ENCODE measurements around the gene GALR2. TPM values are rescaled to one million over a fixed set of nuclear protein-coding genes. Genes with fewer than 3 reads are reported as not detected.
"Not testable (repeated sequence)": the region's sequence is repeated elsewhere in the genome, so short reads cannot be mapped to it uniquely, and the experiment has no call there.

GALR2 gene
- total RNA-seq, 1 donor from 2014 or later = not detected

DNA sequence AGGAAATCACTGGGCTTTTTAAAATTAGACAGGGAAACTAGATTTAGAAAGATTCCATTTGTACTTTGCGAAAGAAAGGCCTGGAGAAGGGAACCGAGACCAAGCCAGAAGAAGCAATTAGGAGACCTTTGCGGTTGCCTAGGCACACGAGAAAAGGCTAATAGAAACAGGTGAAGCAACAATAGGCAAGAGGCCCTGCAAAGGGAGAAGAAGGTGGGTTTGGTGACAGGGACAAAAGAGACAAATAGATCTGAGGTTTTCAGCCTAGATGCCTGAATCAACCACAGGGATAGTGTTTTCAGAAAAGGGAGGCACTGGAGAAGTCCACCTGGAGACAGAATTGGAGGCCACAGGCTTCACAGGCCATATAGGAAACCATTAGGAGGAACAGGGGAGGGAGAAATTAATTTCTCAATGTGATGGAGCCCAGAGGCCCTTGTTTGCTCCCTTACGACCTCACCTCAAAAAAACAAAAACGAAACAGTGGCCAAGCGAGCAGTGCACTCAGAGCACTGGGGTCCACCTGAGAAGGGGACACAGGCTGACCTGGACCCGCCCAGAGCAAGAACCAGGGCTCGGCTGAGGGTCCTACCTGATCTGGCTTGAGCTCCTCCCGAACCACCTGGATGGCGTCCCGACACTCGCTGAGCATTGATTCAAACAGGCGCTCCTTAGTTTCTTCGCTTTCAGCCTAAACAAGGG lies 24.6 kb upstream of the GALR2 start:
- no peak for DNase-seq (ENCODE audit: low spot score)

DNA sequence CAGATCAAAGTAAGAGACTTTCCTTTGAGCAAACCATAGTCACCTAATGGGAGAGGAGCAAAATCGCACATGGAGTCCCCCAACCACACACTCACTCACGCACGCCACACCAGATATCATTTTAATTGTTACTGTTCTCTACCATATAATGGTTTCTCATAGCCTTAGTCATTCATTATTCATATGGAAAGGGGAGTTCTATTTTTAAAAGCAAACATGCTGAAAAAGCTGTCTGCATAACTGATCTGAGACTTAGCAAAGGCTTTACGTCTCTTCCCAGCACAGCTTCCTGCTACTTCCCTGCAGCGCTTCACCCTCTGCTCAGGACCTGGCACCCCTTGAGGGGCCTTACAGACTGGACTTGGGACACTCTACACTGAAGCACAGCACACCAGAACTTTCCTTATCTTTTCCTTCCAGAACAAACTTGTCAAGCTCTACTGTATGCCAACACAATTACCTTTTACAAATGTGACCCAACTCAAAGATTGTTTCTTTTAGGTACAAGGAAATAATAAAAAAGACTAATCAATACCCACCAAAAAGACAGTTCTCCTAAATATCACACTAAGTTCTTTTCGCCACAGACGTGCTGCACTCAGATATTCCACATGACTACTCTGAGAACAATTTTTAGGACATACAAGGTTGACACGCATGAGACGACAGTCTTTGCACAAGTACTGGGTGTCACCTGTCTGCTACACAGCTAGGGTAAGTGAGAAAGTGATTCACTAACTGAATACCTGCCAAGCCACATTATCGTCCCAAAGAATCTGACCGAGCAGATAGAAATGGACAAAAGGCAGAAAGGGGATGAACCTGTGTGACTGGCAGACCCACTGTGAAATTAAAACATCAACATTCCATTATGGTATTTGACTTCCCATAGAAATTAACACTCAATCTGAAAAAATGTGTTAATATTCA lies 23.8 kb upstream of the GALR2 start:
- no peak for DNase-seq (ENCODE audit: low spot score)

DNA sequence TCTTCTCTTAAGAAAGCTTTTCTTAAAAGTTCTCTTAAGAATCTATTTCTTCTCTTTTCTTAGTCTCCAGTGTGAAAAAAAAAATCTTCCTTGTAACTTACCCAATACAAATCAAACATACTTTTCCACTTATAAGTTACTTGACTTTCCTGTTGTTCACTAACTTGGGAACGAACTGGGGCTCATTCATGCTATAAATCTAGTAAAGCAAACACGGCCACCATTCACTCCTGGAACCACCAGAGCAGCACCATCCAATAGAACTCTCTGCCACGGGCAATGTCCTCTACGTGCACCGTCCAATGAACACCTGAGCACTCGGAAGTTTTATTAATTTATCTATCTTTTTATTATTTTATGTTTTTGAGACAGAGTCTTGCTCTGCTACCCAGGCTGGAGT lies 23.0 kb upstream of the GALR2 start:
- no peak for DNase-seq (ENCODE audit: low spot score)

DNA sequence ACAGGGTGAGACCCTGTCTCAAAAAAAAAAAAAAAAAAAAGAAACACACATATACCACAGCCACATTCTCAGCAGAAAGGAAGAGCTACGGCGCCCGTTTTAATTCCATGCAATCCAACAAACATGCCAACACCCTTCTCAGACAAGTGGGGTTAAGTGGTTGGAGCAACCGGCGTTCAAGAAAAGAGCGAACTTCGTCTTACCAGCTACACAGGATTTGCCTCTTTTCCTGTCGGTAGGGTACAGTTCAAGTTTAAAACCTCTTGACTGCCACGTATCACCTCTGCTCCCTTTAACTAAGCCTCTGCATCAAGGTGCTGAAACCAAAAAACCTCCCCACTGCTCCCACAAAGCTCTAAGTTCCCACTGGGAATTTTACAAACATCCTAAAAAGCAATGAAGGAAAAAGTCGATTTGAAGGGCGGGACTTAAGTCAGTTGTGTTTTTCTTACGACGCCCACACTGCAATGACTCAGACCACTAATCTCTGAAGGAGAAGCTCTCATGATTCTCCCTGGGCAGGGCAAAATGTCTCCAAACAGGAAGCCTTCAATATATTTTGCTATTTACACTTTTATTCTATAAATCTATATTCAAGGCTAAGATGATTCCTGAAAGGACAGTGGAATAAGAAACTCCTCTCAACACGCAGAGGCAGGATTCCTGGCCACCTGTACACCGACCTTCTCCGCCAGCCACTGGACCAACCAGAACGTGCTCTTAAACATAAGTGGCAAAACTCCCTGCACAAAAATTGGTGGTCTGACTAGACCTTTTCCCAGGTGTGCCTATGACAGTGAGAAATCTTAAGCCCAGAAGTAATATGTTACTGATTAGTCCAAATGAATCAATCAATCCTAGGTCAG lies 21.1 kb upstream of the GALR2 start:
- DNase-seq (ENCODE audit: low spot score) = no peak

DNA sequence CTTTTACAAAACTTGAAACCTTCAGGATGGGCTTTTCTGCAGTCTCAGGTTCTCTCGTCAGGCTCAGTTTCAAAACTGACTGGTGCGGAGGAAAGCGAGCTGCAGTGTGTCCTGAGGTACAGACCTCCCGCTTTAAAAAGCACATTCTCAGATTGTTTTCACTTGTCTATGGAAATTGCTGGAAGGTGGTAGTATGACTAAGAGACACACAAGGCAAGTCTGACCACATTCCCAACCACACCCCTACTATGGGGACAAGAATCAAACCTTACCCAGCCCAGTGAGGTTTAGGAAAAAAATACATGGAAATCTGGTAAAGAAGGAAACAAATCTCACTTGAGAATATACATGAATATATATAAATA lies 20.5 kb upstream of the GALR2 start:
- no peak for DNase-seq (ENCODE audit: low spot score)

DNA sequence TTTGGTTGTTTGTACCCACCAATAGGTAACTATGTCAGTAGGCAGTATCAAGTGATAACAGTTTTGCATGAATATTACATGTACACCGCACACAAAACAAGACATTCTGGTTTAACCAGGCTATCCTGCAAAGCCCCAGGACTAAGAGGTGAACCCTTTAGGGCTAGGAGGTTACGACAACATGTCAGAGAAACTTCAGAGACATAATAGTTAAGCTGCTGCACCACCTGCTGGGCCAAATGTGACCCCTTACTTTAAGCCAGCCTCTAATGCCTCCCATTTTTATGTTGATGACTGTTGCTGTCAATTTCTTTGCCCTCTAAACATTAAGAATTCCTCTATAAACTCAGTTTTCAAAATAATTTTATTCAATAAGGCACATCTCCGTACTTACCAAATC lies 17.7 kb upstream of the GALR2 start:
- DNase-seq (ENCODE audit: low spot score) = no peak

DNA sequence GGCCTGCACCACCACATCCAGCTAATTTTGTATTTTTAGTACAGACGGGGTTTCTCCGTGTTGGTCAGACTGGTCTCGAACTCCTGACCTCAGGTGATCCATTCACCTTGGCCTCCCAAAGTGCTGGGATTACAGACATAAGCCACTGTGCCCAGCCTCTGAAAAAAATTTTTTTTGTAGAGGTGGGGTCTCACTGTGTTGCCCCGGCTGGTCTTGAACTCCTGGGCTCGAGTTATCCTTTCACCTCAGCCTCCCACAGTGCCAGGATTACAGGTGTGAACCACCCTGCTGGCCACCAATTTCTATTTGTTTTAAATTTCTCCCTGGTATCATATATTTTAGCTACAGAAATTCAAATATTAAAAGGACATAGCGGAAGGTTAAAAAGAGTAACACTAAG lies 16.3 kb upstream of the GALR2 start:
- DNase-seq (ENCODE audit: low spot score) = not testable (repeated sequence)

DNA sequence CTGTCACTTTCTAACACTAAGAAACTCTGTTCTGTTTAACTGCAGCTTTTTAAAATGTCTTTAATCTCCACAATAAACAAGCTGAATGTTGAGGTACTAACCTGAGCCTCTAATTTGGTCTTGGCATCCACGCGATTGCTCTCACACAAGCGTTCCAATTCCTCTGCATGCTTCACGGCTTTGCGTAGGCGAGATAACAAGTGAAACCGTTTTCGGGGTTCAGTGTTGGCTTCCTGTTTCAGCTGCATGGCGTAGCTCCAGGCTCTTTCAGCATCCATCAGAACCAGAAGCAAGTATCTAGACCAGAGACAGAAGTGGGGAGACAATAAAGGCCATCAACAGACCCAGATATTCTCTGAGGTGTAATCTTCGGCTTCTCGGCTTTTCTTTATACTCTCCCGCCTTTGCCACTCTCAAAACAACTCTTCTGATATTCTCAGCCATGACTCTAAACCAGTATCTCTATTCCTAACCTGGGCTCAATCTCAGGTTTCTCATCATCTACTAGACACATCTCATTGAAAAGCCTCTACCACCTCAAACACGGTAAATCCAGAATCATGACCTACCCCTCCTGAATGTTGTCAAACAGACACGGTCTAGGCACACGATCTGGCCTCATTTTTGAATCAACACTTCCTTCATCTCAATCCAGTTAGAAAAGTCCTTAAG lies 10.6 kb upstream of the GALR2 start:
- no peak for DNase-seq (ENCODE audit: low spot score)

DNA sequence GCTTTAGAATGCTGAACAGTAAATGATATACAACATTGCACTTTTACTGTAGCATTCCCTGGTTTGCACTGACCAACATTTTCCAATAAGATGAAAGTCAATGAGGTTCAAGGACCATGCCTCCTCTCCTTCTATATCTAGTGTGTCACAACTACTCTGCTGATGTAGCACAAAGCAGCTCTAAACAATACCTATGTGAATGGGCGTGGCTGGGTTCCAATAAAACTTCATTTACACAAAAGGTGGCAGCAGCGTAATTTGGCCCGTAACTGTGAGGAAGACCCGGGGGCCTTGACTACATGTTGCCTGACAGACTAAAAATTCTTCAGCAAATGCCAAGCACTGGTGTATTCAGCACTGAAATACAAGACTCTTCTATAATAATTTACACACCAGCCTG lies 8.8 kb upstream of the GALR2 start:
- no peak for DNase-seq (ENCODE audit: low spot score)

DNA sequence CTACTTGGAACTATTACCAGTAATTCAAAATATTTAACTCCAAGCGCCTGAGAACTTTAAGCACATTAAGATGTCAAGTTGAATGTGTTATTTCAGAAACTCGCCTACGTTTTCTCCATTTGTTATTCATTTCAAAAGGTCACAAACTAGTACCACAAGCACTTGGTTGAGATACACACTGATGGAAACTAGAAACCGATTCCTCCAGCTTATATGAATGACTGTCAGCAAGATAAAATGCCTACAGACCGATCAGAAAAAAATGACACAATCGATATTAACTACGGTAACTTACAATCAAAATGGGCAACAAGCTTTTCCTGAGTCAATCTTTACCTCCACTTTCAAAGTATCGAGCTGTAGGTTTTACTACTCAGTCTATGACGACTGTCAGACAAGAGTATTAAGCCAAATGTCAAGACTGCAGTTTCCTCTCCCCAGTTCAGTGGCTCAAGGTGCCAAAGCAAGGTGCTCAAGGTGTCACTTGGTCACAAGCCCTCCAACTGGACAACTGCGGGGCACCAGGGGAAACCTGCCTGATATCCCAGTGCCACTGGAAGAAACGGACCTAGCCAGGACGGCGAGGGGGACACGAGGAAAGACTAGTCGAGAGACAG lies 2.9 kb upstream of the GALR2 start:
- no peak for DNase-seq (ENCODE audit: low spot score)

DNA sequence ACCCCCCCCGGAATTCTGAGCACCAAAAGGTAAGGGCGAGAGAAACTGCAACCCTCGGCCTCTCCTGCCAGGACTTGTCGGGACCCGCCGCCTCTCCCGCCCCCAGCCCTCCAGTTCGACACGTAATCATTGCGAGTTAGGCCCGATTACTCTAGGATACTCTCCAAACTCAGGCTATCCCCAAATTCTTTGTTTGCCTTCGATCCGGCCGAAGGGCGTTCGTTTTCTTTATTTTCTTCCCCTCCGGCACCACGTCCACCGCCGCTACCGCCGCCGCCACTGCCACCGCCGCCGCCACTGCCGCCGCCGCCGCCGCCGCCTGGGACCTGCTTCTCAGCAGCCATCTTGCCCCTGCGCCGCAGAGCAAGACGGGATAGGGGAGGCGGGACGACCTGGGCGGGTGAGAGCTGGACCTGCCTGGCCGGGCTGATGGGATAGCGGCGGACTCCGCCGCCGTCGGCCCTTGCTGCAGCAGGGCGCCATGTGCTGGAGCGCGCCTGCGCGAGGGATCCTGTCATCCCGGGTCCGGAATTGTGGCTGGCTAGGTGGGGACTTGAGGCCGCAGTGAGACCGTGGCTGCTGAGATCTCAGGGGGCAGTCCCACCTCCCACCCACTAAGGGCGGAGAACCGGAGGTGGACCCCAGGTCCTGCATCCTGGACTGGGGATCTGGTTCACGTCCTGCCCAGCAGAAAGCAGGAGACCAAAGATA lies 2.3 kb upstream of the GALR2 start, which contains the start of gene SRP68:
TSS of gene SRP68 (minus strand) at position 370 of the 711 bp plus-strand sequence. CDS start at position 344, 26 bp downstream.
- DNase-seq (ENCODE audit: low spot score) = peak; percentile 97

DNA sequence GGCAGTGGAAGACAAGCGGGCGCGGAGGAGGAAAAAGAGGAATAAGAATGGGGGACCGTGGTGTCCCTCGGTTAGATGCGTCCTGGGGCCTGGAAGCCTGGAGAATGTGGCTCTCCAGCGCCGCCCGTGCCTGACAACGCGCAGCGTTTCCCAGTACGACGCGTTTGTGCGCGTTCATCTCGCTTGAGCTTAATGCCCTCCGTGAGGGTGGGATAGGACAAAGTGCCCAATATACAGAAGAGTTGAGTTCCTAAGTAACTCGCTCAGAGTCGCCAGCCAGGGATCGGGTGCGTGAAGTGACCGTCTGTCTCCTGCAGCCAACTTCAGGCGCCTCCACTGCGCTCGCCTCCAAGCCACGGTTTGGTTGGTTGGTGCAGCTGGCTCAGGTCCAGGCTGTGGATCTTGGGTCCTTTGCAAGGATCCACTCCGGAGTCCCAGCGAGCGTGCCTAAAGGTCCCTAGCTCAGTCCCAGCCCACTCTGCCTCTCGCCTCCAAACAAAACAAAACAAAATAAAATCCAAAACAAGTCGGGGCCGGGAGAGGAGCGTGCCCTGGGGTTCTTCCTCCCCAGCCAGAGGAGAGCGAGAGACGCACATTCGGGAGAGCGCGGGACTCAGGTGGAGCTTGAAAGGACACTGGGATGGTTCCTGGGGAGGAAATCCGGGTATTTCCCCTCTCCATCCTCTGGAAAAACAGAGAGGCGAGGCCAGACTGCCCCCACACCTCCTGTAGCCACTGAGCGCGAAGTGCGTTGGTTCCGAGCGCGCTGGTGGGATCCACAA lies 974 bp downstream of the GALR2 start:
- peak; percentile 87 for DNase-seq (ENCODE audit: low spot score)

DNA sequence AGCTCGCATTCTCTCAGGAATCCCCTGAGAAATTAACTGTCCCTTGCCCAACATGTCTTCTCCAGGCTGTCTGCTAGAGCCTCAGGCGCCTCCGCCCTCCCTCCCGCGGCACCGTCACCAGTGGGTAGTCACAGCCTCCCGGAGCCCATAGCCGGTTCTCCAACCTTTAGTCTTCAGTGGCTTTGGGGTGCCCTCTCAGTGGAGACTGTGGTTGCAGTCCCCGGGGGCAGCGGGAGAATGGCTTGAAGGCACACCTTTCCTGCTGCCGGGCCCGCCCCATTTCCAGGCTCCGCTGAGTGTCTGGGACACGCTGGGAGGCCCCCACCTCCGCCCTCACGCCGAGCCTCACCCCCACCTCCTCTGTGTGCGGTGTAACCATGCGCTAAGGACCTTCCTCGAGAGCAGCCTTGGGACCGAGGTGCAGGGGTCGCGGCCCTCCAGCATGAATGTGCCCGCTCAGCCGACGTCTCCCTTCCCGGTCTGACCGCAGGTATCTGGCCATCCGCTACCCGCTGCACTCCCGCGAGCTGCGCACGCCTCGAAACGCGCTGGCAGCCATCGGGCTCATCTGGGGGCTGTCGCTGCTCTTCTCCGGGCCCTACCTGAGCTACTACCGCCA lies 1.7 kb downstream of the GALR2 start:
- DNase-seq (ENCODE audit: low spot score) = peak; percentile 86

DNA sequence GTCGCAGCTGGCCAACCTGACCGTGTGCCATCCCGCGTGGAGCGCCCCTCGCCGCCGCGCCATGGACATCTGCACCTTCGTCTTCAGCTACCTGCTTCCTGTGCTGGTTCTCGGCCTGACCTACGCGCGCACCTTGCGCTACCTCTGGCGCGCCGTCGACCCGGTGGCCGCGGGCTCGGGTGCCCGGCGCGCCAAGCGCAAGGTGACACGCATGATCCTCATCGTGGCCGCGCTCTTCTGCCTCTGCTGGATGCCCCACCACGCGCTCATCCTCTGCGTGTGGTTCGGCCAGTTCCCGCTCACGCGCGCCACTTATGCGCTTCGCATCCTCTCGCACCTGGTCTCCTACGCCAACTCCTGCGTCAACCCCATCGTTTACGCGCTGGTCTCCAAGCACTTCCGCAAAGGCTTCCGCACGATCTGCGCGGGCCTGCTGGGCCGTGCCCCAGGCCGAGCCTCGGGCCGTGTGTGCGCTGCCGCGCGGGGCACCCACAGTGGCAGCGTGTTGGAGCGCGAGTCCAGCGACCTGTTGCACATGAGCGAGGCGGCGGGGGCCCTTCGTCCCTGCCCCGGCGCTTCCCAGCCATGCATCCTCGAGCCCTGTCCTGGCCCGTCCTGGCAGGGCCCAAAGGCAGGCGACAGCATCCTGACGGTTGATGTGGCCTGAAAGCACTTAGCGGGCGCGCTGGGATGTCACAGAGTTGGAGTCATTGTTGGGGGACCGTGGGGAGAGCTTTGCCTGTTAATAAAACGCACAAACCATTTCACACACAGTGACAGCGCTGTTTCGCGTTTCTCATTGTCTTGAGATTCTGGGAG lies 2.4 kb downstream of the GALR2 start:
- DNase-seq (ENCODE audit: low spot score) = no peak

DNA sequence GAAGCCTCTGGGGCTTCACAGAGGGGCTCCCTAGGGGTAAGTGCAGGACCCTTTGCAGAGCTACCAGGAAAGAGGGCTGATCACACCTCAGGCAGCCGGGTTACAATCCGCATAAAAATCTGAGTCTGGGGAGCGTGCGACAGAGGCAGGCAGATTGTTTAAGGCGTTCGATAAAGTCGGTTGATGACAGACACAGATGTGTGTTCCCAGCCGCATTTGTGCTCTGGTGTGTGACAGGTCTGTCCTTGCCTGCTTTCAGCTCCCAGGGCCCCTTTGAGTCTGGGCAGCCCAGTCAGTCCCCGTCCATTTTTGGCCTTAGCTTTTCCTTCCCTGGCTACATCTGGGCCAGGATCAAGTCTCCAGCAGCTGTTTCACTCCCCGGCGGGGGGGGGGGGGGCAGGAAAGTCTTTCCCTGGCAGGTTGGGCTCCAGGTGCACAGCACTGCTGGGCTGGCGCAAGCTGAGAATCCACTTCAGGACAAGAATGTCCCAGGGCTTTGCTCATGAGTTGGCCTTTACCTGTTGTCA lies 3.1 kb downstream of the GALR2 start:
- peak; percentile 41 for DNase-seq (ENCODE audit: low spot score)

DNA sequence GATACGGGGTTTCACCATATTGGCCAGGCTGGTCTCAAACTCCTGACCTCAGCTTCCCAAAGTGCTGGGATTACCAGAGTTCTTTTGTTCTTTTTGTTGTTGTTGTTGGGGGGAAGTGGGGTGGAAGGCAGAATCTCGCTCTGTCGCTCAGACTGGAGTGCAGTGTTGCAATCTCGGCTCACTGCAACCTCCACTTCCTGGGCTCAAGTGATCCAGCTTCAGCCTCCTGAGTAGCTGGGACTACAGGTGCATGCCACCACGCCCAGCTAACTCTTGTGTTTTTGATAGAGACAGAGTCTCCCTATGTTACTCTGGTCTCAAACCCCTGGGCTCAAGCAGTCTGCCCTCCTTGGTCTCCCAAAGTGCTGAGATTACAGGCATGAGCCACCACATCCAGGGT lies 3.8 kb downstream of the GALR2 start:
- DNase-seq (ENCODE audit: low spot score) = peak; percentile 78

DNA sequence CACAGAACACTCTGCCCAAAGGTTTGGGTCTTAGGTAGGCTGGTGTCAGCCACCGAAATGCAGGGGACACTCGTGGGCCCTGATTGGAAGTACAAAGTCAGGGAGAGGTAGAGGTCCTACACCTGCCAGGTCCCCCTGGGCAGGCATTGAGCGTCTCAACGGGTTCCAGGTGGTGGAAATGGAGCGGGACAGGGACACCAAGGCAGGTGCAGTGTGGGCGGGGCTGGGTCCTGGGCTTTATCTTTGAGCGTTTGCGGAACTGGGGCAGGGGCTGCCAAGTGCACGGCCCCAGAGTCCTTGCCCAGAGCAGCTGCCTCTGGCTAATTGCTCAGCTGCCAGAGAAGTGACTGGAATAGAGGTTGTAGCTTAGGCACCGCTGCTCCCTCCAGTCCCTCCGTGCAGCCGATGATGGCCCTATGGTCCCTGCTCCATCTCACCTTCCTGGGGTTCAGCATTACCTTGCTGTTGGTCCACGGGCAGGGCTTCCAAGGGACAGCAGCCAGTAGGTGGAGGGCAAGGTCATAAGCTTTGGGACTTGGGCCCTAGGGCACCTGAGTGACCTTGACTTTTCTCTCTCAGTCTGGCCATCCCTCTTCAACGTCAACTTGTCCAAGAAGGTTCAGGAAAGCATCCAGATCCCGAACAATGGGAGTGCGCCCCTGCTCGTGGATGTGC lies 4.4 kb downstream of the GALR2 start, which contains the start of gene ZACN:
TSS of gene ZACN (plus strand) at position 323 of the 675 bp plus-strand sequence. CDS start at position 406, 83 bp downstream.
- DNase-seq (ENCODE audit: low spot score) = no peak

All from mesenteric fat pad (tissue), 1 donor.